ENCODE results near the gene ANKRD24.

GRCh38 chr19:4201798-4202197, 19.3 kb downstream of the ANKRD24 start:
- TF ChIP-seq CTCF (IDR thresholded peaks at IDR 0.05; ENCODE audit: poor library complexity, severe bottlenecking) (no peak), EZH2 (IDR thresholded peaks at IDR 0.05; ENCODE audit: borderline replicate concordance, insufficient read depth, low read length, poor library complexity, severe bottlenecking) (no peak), TAF1 (IDR thresholded peaks at IDR 0.05; ENCODE audit: low read depth) (no peak), REST (IDR thresholded peaks at IDR 0.05; ENCODE audit: borderline replicate concordance) (no peak), SMC3 (conservative IDR thresholded peaks at IDR 0.05; ENCODE audit: poor library complexity) (no peak), POLR2AphosphoS5 (IDR thresholded peaks at IDR 0.05) (no peak), EP300 (conservative IDR thresholded peaks at IDR 0.05; ENCODE audit: poor library complexity, severe bottlenecking) (no peak), RAD21 (conservative IDR thresholded peaks at IDR 0.05) (no peak), MXI1 (conservative IDR thresholded peaks at IDR 0.05; ENCODE audit: poor library complexity, severe bottlenecking) (no peak)
